Measurements from ENCODE around the gene PIN4.
A peak's percentile ranks its signal among the peaks of the same experiment; 100 is the strongest.
"Not testable (repeated sequence)": the region's sequence is repeated elsewhere in the genome, so short reads cannot be mapped to it uniquely, and the experiment has no call there.

Gene PIN4

GRCh38 chrX:72202792-72203401 is 21.3 kb downstream of the PIN4 start:
- no peak for DNase-seq (ENCODE audit: low spot score)

GRCh38 chrX:72203421-72203820 is 21.9 kb downstream of the PIN4 start:
- DNase-seq (ENCODE audit: low spot score) = no peak

- DNase-seq (ENCODE audit: low spot score) = no peak
These were observed 24.1 kb downstream of the PIN4 start for GRCh38 chrX:72205706-72206105.

GRCh38 chrX:72207366-72207765 is 25.8 kb downstream of the PIN4 start:
- no peak for DNase-seq (ENCODE audit: low spot score)

- no peak for DNase-seq (ENCODE audit: low spot score)
These were observed 26.7 kb downstream of the PIN4 start for GRCh38 chrX:72208126-72208800.

- DNase-seq (ENCODE audit: low spot score) = no peak
These were observed 35.4 kb downstream of the PIN4 start for GRCh38 chrX:72216973-72217372.

- not testable (repeated sequence) for DNase-seq (ENCODE audit: low spot score)
These were observed 38.8 kb downstream of the PIN4 start for GRCh38 chrX:72220375-72220774.

- DNase-seq (ENCODE audit: low spot score) = no peak
These were observed 48.7 kb downstream of the PIN4 start for GRCh38 chrX:72230290-72230689.

GRCh38 chrX:72236841-72237240 is 55.3 kb downstream of the PIN4 start:
- DNase-seq (ENCODE audit: low spot score) = no peak

GRCh38 chrX:72238183-72238582 is 56.6 kb downstream of the PIN4 start:
- no peak for DNase-seq (ENCODE audit: low spot score)

- DNase-seq (ENCODE audit: low spot score) = peak; percentile 84
These were observed 57.3 kb downstream of the PIN4 start, which contains the start of gene ERCC6L for GRCh38 chrX:72238721-72239475. TSS of gene ERCC6L (minus strand) at chrX:72239027. CDS start at chrX:72238911, 116 bp downstream.

GRCh38 chrX:72240976-72241375 is 59.4 kb downstream of the PIN4 start:
- no peak for DNase-seq (ENCODE audit: low spot score)

GRCh38 chrX:72243472-72243871 is 61.9 kb downstream of the PIN4 start:
- peak; percentile 84 for DNase-seq (ENCODE audit: low spot score)

- DNase-seq (ENCODE audit: low spot score) = peak; percentile 81
These were observed 64.0 kb downstream of the PIN4 start for GRCh38 chrX:72245461-72246089.

- DNase-seq (ENCODE audit: low spot score) = peak; percentile 30
These were observed 65.8 kb downstream of the PIN4 start for GRCh38 chrX:72247206-72247942.
